Brain pericyte (primary cell): Measurements from ENCODE around the gene INHBC.

ENCODE experiments used
- DNase-seq: peaks from one replicate; pipeline ENCODE4 v3.0.0-alpha.2; 2012; ENCODE audit warnings: low read depth, low spot score

INHBC gene

GRCh38 chr12:57454566-57455373 is 20.2 kb downstream of the INHBC start, which contains the start of gene INHBE:
INHBE (plus strand) TSS chr12:57455307; CDS start chr12:57455537, 230 bp downstream.
- no peak for DNase-seq

- no peak for DNase-seq
These were observed 21.0 kb downstream of the INHBC start for GRCh38 chr12:57455374-57456144.

GRCh38 chr12:57456145-57456700 is 21.6 kb downstream of the INHBC start:
- DNase-seq: no peak

- no peak for DNase-seq
These were observed 22.3 kb downstream of the INHBC start for GRCh38 chr12:57456737-57457490.

GRCh38 chr12:57458665-57459054 is 24.1 kb downstream of the INHBC start:
- DNase-seq: no peak

GRCh38 chr12:57459055-57459749 is 24.6 kb downstream of the INHBC start:
- DNase-seq: peak; percentile 92

GRCh38 chr12:57459750-57460467 is 25.3 kb downstream of the INHBC start, which contains the start of gene GLI1:
GLI1 (plus strand) TSS chr12:57459785; CDS start chr12:57463692, 3,907 bp downstream.
- DNase-seq: no peak

GRCh38 chr12:57460468-57460784 is 25.8 kb downstream of the INHBC start:
- DNase-seq: no peak

- no peak for DNase-seq
These were observed 26.3 kb downstream of the INHBC start for GRCh38 chr12:57460841-57461275.

GRCh38 chr12:57461276-57461916 is 26.8 kb downstream of the INHBC start:
- DNase-seq: no peak

GRCh38 chr12:57461917-57462250 is 27.3 kb downstream of the INHBC start:
- no peak for DNase-seq

GRCh38 chr12:57462251-57462911 is 27.8 kb downstream of the INHBC start:
- DNase-seq: peak; percentile 71

GRCh38 chr12:57462912-57463253 is 28.3 kb downstream of the INHBC start:
- no peak for DNase-seq

- DNase-seq: no peak
These were observed 30.0 kb downstream of the INHBC start for GRCh38 chr12:57464569-57464968.

- DNase-seq: no peak
These were observed 30.6 kb downstream of the INHBC start for GRCh38 chr12:57465030-57465746.

GRCh38 chr12:57465747-57466505 is 31.3 kb downstream of the INHBC start:
- DNase-seq: no peak

- DNase-seq: no peak
These were observed 32.8 kb downstream of the INHBC start for GRCh38 chr12:57467212-57467874.

GRCh38 chr12:57467915-57468314 is 33.3 kb downstream of the INHBC start:
- DNase-seq: no peak
